GM12878 (cell line): Measurements from ENCODE around the gene TMEM201. TPM values are rescaled to one million over a fixed set of nuclear protein-coding genes. Genes with fewer than 3 reads are reported as not detected.

ENCODE experiments used
- BMI1 ChIP-seq: fragments of 450-650 bp; IDR thresholded peaks from 2 replicates; pipeline ENCODE4 v1.6.1; 2016; ENCODE audit warnings: mild to moderate bottlenecking, moderate library complexity, borderline replicate concordance
- CHD1 ChIP-seq: IDR thresholded peaks from 2 replicates; pipeline ENCODE4 v1.6.1; 2012; ENCODE audit warnings: low read depth, low read length, improper control_type of control experiment
- JUNB ChIP-seq: IDR thresholded peaks from 2 replicates; pipeline ENCODE4 v1.6.1; 2016; ENCODE audit warnings: antibody characterized with exemption, mild to moderate bottlenecking
- KAT2A ChIP-seq: conservative IDR thresholded peaks from 2 replicates; pipeline ENCODE4 v1.6.1; 2011; ENCODE audit warnings: low read depth, low read length; ENCODE audit not compliant: control insufficient read depth
- MEF2A ChIP-seq: IDR thresholded peaks from 2 replicates; pipeline ENCODE4 v1.6.1; 2011; ENCODE audit warnings: low read depth, mild to moderate bottlenecking, low read length, moderate library complexity; ENCODE audit not compliant: insufficient read depth
- NR2C1 ChIP-seq: fragments of 450-650 bp; IDR thresholded peaks from 2 replicates; pipeline ENCODE4 v1.6.1; 2017; ENCODE audit warnings: antibody characterized with exemption, mild to moderate bottlenecking, moderate library complexity
- POLR2A ChIP-seq: IDR thresholded peaks from 2 replicates; pipeline ENCODE4 v1.6.1; 2011; ENCODE audit warnings: low read depth, mild to moderate bottlenecking, low read length
- TARDBP ChIP-seq: IDR thresholded peaks from 2 replicates; pipeline ENCODE4 v1.6.1; 2016; ENCODE audit warnings: borderline replicate concordance
- YY1 ChIP-seq: IDR thresholded peaks from 2 replicates; pipeline ENCODE4 v1.6.1; 2011; ENCODE audit warnings: low read depth, mild to moderate bottlenecking, low read length
- ZBED1 ChIP-seq: IDR thresholded peaks from 2 replicates; pipeline ENCODE4 v1.6.1; 2016; ENCODE audit warnings: borderline replicate concordance
- ZNF384 ChIP-seq: IDR thresholded peaks from 2 replicates; pipeline ENCODE4 v1.6.1; 2012; ENCODE audit warnings: low read depth, mild to moderate bottlenecking, low read length, improper control_type of control experiment, borderline replicate concordance
- ZZZ3 ChIP-seq: IDR thresholded peaks from 2 replicates; pipeline ENCODE4 v1.6.1; 2011; ENCODE audit warnings: low read depth; ENCODE audit not compliant: control insufficient read depth, insufficient read length
- polyA plus RNA-seq, 11 experiments: library from polyadenylated mRNA; depleted of rRNA in 4 of 11; unstranded in 6 of 11; stranded (reverse) in 5 of 11; fragments of >200 nt; fragmentation: Nextera tagmentation in 4 of 11; fragmentation: Illumina TruSeq in 1 of 11; extraction: Ambion mirVana in 4 of 11; extraction: Trizol in 1 of 11; gene quantifications; 1 replicate in 1 of 11; 2 replicates in 10 of 11; pipeline versions ENCODE4 v1.2.1 to v1.2.3, GENCODE V29; 2011 to 2016; ENCODE audit warnings: inconsistent platforms in 2 of 11, missing spikeins in 2 of 11, low read depth in 1 of 11
- total RNA-seq, 4 experiments: library from RNA; depleted of rRNA in 3 of 4; stranded (reverse); fragments of >200 nt in 3 of 4; fragmentation: Illumina TruSeq in 1 of 4; extraction: Trizol in 1 of 4; gene quantifications; 2 replicates each; pipeline versions ENCODE4 v1.2.1 to v1.2.3, GENCODE V29; 2013 to 2021
- TF ChIP-seq, protein P1 (sequence below): fragments of 150-350 bp; IDR thresholded peaks from 2 replicates; pipeline ENCODE4 v1.6.1; 2014; ENCODE audit warnings: mild to moderate bottlenecking, low read depth, low read length
- TF ChIP-seq, protein P2 (sequence below): fragments of 450-650 bp; IDR thresholded peaks from 2 replicates; pipeline ENCODE4 v1.6.1; 2014; ENCODE audit warnings: mild to moderate bottlenecking
- TF ChIP-seq, protein P3 (sequence below): fragments of 450-650 bp; conservative IDR thresholded peaks from 2 replicates; pipeline ENCODE4 v1.6.1; 2017; ENCODE audit warnings: mild to moderate bottlenecking, moderate library complexity
- TF ChIP-seq, protein P4 (sequence below): IDR thresholded peaks from 2 replicates; pipeline ENCODE4 v1.6.1; 2012; ENCODE audit warnings: improper control_type of control experiment, low read depth, low read length; ENCODE audit not compliant: insufficient replicate concordance
- TF ChIP-seq, protein P5 (sequence below): fragments of 450-650 bp; IDR thresholded peaks from 2 replicates; pipeline ENCODE4 v1.6.1; 2017; ENCODE audit warnings: low read depth, mild to moderate bottlenecking, moderate library complexity

The TMEM201 gene
- total and polyA plus RNA-seq, 10 of the 15 experiments (the other 5 are each of a cell fraction or from before 2014, with no cell fraction given): 0.13 to 26.6 (median 6.1) TPM

DNA sequence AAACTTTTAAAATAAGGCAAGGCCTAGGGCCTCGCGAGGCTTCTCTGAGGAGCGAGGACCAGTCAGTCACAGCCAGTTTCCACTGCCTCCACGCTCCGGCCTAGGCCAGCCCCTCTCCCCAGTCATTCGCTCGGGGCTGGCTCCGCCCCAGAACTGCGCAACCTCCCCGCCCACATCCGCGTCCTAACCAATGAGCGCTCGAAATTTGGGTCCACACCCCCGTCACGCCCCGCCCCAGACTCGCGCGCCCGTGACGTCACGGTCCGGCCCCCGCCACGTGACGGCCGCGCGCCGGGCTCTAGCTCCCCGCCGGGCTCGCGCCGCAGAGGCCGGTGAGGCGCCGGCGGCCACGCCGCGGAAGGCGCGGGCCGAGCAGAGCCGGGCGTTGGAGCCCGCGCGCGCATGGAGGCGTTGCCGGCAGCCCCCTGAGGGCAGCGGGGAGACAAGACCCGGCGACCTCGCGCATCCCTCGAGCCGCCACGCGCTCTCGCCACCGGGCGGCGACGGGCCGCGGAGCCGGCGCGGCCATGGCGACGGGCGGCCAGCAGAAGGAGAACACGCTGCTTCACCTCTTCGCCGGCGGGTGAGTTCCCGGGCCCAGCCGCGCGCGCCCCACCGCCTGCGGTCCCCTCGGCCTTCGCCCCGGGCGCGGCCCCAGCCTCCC lies 49.4 kb upstream of the TMEM201 start, which contains the start of gene SLC25A33 (continued):
- TF ChIP-seq MEF2A (no peak), NR2C1 (0 out of 2 replicates have a peak, but pooled peaks have one; percentile 26), ZZZ3 (no peak), POLR2A (peak; percentile 83), ZBED1 (no peak), KAT2A (no peak), ZNF384 (no peak), CHD1 (no peak), TARDBP (no peak), BMI1 (no peak), YY1 (peak; percentile 60), JUNB (no peak)
- TF ChIP-seq, protein P1, sequence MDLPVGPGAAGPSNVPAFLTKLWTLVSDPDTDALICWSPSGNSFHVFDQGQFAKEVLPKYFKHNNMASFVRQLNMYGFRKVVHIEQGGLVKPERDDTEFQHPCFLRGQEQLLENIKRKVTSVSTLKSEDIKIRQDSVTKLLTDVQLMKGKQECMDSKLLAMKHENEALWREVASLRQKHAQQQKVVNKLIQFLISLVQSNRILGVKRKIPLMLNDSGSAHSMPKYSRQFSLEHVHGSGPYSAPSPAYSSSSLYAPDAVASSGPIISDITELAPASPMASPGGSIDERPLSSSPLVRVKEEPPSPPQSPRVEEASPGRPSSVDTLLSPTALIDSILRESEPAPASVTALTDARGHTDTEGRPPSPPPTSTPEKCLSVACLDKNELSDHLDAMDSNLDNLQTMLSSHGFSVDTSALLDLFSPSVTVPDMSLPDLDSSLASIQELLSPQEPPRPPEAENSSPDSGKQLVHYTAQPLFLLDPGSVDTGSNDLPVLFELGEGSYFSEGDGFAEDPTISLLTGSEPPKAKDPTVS: no peak
- TF ChIP-seq, protein P2, sequence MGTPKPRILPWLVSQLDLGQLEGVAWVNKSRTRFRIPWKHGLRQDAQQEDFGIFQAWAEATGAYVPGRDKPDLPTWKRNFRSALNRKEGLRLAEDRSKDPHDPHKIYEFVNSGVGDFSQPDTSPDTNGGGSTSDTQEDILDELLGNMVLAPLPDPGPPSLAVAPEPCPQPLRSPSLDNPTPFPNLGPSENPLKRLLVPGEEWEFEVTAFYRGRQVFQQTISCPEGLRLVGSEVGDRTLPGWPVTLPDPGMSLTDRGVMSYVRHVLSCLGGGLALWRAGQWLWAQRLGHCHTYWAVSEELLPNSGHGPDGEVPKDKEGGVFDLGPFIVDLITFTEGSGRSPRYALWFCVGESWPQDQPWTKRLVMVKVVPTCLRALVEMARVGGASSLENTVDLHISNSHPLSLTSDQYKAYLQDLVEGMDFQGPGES: no peak
- TF ChIP-seq, protein P3, sequence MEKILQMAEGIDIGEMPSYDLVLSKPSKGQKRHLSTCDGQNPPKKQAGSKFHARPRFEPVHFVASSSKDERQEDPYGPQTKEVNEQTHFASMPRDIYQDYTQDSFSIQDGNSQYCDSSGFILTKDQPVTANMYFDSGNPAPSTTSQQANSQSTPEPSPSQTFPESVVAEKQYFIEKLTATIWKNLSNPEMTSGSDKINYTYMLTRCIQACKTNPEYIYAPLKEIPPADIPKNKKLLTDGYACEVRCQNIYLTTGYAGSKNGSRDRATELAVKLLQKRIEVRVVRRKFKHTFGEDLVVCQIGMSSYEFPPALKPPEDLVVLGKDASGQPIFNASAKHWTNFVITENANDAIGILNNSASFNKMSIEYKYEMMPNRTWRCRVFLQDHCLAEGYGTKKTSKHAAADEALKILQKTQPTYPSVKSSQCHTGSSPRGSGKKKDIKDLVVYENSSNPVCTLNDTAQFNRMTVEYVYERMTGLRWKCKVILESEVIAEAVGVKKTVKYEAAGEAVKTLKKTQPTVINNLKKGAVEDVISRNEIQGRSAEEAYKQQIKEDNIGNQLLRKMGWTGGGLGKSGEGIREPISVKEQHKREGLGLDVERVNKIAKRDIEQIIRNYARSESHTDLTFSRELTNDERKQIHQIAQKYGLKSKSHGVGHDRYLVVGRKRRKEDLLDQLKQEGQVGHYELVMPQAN: 0 out of 2 replicates have a peak, but pooled peaks have one; percentile 95
- TF ChIP-seq, protein P4, sequence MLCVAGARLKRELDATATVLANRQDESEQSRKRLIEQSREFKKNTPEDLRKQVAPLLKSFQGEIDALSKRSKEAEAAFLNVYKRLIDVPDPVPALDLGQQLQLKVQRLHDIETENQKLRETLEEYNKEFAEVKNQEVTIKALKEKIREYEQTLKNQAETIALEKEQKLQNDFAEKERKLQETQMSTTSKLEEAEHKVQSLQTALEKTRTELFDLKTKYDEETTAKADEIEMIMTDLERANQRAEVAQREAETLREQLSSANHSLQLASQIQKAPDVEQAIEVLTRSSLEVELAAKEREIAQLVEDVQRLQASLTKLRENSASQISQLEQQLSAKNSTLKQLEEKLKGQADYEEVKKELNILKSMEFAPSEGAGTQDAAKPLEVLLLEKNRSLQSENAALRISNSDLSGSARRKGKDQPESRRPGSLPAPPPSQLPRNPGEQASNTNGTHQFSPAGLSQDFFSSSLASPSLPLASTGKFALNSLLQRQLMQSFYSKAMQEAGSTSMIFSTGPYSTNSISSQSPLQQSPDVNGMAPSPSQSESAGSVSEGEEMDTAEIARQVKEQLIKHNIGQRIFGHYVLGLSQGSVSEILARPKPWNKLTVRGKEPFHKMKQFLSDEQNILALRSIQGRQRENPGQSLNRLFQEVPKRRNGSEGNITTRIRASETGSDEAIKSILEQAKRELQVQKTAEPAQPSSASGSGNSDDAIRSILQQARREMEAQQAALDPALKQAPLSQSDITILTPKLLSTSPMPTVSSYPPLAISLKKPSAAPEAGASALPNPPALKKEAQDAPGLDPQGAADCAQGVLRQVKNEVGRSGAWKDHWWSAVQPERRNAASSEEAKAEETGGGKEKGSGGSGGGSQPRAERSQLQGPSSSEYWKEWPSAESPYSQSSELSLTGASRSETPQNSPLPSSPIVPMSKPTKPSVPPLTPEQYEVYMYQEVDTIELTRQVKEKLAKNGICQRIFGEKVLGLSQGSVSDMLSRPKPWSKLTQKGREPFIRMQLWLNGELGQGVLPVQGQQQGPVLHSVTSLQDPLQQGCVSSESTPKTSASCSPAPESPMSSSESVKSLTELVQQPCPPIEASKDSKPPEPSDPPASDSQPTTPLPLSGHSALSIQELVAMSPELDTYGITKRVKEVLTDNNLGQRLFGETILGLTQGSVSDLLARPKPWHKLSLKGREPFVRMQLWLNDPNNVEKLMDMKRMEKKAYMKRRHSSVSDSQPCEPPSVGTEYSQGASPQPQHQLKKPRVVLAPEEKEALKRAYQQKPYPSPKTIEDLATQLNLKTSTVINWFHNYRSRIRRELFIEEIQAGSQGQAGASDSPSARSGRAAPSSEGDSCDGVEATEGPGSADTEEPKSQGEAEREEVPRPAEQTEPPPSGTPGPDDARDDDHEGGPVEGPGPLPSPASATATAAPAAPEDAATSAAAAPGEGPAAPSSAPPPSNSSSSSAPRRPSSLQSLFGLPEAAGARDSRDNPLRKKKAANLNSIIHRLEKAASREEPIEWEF: no peak
- TF ChIP-seq, protein P5, sequence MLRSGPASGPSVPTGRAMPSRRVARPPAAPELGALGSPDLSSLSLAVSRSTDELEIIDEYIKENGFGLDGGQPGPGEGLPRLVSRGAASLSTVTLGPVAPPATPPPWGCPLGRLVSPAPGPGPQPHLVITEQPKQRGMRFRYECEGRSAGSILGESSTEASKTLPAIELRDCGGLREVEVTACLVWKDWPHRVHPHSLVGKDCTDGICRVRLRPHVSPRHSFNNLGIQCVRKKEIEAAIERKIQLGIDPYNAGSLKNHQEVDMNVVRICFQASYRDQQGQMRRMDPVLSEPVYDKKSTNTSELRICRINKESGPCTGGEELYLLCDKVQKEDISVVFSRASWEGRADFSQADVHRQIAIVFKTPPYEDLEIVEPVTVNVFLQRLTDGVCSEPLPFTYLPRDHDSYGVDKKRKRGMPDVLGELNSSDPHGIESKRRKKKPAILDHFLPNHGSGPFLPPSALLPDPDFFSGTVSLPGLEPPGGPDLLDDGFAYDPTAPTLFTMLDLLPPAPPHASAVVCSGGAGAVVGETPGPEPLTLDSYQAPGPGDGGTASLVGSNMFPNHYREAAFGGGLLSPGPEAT: no peak
